Rectal smooth muscle tissue (tissue), 1 donor: ENCODE measurements around the gene PAQR8.

Experiments used
- H3K27ac ChIP-seq: one replicate; pipeline ENCODE4 v1.7.0; 2013; ENCODE audit warnings: low read depth, low read length, inconsistent platforms
- H3K27me3 ChIP-seq: one replicate; pipeline ENCODE4 v1.7.0; 2013; ENCODE audit warnings: low read length; ENCODE audit not compliant: control insufficient read depth, insufficient read depth
- H3K36me3 ChIP-seq: one replicate; pipeline ENCODE4 v1.7.0; 2013; ENCODE audit warnings: low read length; ENCODE audit not compliant: control insufficient read depth, insufficient read depth
- H3K4me1 ChIP-seq: one replicate; pipeline ENCODE4 v1.7.0; 2013; ENCODE audit warnings: low read length; ENCODE audit not compliant: control insufficient read depth, insufficient read depth
- H3K4me3 ChIP-seq: one replicate; pipeline ENCODE4 v1.7.0; 2013; ENCODE audit warnings: low read length
- H3K9ac ChIP-seq: one replicate; pipeline ENCODE4 v1.7.0; 2013; ENCODE audit warnings: low read length

PAQR8 gene, protein sequence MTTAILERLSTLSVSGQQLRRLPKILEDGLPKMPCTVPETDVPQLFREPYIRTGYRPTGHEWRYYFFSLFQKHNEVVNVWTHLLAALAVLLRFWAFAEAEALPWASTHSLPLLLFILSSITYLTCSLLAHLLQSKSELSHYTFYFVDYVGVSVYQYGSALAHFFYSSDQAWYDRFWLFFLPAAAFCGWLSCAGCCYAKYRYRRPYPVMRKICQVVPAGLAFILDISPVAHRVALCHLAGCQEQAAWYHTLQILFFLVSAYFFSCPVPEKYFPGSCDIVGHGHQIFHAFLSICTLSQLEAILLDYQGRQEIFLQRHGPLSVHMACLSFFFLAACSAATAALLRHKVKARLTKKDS

DNA sequence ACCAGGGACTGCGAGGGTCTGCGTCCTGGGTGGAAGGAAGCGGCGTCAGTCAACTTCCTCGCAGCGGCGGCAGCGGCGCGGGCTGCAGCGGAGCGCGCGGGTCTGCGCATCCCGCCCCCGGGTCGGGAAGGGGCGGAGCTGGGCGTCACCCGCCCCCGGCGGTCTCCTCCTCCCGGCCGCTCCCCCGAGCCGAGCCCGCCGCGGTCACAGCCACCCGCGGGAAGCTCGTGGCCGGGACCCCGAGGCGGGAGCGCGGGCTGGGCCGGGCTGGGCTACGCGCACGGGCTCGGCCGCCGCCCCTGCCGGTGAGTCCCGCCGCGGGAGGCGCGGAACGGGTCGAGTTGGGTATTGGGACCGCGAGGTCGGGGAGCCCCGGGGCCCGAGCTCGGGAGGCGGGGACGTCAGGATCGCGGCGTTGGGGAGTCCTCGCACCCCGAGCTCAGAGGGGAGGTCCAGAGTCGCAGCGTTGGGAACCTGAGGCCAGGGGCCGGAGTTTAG, at the start of gene PAQR8:
Gene PAQR8, plus strand, starts transcription at position 207 of the 498 bp plus-strand sequence. CDS start 41,063 bp downstream, outside the sequence.
- no peaks in the 10 kb centered on the region for H3K36me3 ChIP-seq
- no peaks in the 10 kb centered on the region for H3K27me3 ChIP-seq
- peak within 1 kb of the TSS; percentile 89 for H3K27ac ChIP-seq
- H3K4me1 ChIP-seq: peaks cover 23% of the 10 kb centered on the region
- H3K4me3 ChIP-seq: peak within 1 kb of the TSS; percentile 93
- H3K9ac ChIP-seq: peak within 1 kb of the TSS; percentile 76

DNA sequence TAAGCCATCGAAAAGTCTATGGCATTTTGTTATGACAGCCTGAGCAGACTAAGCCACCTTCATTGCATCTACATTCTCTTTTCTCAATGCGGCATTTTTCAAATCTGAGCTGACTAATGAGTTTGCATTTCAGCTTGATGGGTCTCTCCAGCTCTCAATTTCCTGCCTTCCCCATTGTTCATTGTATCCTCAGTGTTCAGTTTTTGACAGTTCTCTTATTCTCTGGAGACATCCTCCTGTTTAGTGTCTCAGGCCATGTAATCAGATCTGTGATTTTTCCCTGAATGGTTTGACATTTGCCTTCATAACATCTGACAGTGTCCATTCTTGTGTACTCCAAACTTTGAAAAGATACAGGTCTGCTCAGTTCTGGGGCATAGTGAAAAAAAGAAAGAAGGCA, 49.5 kb upstream of the PAQR8 start:
- no peaks in the 10 kb centered on the region for H3K36me3 ChIP-seq
- H3K4me1 ChIP-seq: no peaks in the 10 kb centered on the region
- H3K27me3 ChIP-seq: no peaks in the 10 kb centered on the region
- no peak overlapping the region for H3K9ac ChIP-seq
- H3K4me3 ChIP-seq: no peak overlapping the region
- H3K27ac ChIP-seq: no peak overlapping the region

GRCh38 chr6:52314752-52315151, 47.2 kb upstream of the PAQR8 start:
- Histone ChIP-seq H3K9ac (no peak overlapping the region), H3K36me3 (no peaks in the 10 kb centered on the region)

GRCh38 chr6:52317211-52317610, 44.7 kb upstream of the PAQR8 start:
- Histone ChIP-seq H3K4me3 (no peak overlapping the region), H3K27ac (no peak overlapping the region), H3K36me3 (no peaks in the 10 kb centered on the region), H3K9ac (no peak overlapping the region), H3K4me1 (no peaks in the 10 kb centered on the region), H3K27me3 (no peaks in the 10 kb centered on the region)

More at GRCh38 chr6:52314752-52315151, 47.2 kb upstream of the PAQR8 start:
- Histone ChIP-seq H3K27ac (no peak overlapping the region), H3K4me3 (no peak overlapping the region), H3K4me1 (no peaks in the 10 kb centered on the region), H3K27me3 (no peaks in the 10 kb centered on the region)

DNA sequence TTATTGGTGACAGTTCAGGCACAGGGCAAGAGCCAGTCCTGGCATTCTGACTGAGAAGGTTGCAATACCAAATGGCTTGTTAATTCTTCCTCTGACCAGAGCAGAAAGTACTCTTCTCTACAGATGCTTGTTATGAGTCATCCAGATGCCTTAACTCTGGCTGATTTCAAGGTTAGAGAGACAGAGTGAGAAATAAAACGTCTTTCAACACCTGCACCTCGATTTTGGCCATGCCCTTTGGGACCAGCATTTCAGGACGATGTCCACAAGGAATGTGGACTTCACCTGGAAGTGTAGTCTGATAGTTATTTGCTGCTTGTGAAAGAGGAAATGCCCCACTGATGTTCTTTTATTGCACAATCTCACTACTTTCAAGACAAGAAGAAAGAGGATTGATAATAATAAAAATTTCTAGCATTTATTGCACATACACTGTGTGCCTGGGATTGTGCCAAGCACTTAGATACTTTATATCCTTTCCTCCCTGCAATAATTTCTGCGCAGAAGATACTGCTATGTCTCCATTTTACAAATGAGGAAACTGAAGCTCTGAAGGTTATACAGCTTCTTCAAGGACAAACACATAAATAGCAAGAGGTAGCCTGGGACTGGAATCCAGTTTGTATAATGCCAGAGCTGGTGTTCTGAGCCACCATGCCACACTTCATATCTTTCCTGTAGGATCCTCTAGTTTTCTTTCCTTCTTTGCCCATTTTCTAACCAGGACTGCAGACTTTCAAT, 43.9 kb upstream of the PAQR8 start:
- Histone ChIP-seq H3K4me3 (no peak overlapping the region), H3K9ac (no peak overlapping the region), H3K27me3 (no peaks in the 10 kb centered on the region), H3K27ac (no peak overlapping the region), H3K36me3 (no peaks in the 10 kb centered on the region), H3K4me1 (no peaks in the 10 kb centered on the region)

DNA sequence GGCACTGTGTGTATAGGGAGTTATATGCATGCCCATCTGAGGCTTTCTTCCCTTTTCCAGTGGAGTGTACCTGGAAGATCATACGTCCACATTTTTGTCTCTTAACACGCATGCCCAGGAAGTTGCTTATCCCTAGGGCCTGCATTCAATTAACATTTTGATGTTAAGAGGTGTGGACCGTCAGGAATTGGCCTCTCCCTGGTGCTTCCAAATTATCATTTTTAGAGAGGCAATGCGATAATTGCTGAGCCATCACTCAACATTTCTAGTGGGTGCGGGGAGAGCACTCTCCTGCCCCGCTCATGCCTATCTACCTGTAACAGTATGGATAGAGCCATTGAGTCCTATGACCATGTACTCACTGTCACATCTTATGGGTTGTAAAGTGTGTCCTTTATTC, 37.8 kb upstream of the PAQR8 start:
- Histone ChIP-seq H3K27ac (no peak overlapping the region), H3K27me3 (no peaks in the 10 kb centered on the region), H3K4me1 (no peaks in the 10 kb centered on the region), H3K9ac (no peak overlapping the region), H3K4me3 (no peak overlapping the region), H3K36me3 (no peaks in the 10 kb centered on the region)

DNA sequence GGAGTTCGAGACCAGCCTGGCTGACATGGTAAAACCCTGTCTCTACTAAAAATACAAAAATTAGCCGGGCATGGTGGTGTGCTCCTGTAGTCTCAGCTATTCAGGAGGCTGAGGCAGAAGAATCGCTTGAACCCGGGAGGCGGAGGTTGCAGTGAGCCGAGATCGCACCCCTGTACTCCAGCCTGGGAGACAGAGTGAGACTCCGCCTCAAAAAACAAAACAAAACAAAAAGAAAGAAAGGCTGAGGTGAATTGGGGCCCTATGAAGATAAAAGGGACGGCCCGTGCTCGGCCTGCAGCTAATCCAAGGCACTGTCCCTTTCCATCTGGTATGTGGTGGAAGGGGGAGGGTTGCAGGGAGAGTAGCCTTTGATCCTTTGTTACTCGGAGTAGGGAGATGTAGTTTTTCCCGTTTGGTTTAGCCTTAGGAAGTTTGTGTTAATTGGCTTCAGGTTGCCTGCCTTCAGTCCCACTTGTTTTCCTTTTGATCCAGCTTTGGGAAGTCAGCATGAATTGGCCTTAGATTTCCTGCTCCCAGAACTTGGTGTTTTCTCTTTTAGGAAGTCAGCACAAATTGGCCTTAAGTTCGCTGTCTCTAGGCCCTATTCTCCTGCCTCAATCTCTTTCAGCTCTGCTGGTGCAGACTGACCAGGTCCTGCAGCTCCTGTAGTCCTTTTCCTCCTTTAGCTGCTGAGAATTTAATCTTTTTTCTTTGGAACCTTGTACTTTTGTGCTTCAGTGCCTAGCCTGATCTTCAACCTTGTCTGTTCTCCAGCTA, 36.1 kb upstream of the PAQR8 start:
- no peak overlapping the region for H3K9ac ChIP-seq
- H3K36me3 ChIP-seq: no peaks in the 10 kb centered on the region
- H3K27me3 ChIP-seq: no peaks in the 10 kb centered on the region
- no peak overlapping the region for H3K27ac ChIP-seq
- no peak overlapping the region for H3K4me3 ChIP-seq
- H3K4me1 ChIP-seq: no peaks in the 10 kb centered on the region

- no peak overlapping the region for H3K4me3 ChIP-seq
- no peaks in the 10 kb centered on the region for H3K27me3 ChIP-seq
- no peak overlapping the region for H3K27ac ChIP-seq
- no peaks in the 10 kb centered on the region for H3K36me3 ChIP-seq
- H3K4me1 ChIP-seq: no peaks in the 10 kb centered on the region
- no peak overlapping the region for H3K9ac ChIP-seq
Observed at GRCh38 chr6:52326540-52327364, 35.2 kb upstream of the PAQR8 start.

DNA sequence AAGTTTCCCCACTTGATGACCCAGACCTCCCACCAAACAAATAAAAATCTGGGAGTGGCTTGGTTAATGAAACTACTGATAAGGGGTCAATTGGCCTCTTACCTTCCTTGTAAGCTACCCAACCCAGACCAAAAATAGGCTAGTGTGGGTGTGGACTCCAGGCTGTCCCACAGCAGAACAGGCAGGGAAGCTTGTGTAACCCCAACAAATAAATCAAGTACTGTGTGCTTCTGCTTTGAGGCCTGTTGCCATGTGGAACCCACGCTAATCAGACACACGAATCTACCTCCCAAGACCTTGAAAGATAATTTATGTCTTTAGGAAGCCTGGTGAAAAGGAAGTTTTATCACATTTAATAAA, 33.7 kb upstream of the PAQR8 start:
- H3K4me3 ChIP-seq: no peak overlapping the region
- no peaks in the 10 kb centered on the region for H3K4me1 ChIP-seq
- H3K36me3 ChIP-seq: no peaks in the 10 kb centered on the region
- H3K27ac ChIP-seq: no peak overlapping the region
- H3K9ac ChIP-seq: no peak overlapping the region
- no peaks in the 10 kb centered on the region for H3K27me3 ChIP-seq

DNA sequence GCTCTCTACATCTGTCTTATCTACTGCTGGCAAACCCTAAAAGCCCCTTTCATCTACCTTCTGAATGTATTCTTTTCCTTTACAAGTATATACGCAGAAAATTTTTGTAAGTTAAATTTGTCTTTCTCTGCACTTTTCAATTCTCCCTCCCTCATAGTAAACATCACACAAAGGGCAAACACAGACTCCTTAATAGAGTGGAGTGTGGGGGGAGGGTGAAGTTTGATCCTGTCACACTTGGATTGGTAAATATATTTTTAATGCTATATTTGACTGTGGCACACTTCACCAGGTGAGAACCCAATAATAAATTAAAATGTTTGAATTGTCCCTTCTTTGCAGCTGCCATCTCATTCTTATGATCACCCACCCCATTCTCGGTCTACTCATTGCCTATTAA, 33.2 kb upstream of the PAQR8 start:
- Histone ChIP-seq H3K4me1 (no peaks in the 10 kb centered on the region), H3K27ac (no peak overlapping the region), H3K4me3 (no peak overlapping the region), H3K36me3 (no peaks in the 10 kb centered on the region), H3K9ac (no peak overlapping the region), H3K27me3 (no peaks in the 10 kb centered on the region)

- no peak overlapping the region for H3K9ac ChIP-seq
Observed at GRCh38 chr6:52330470-52330869, 31.5 kb upstream of the PAQR8 start.

More at GRCh38 chr6:52330470-52330869, 31.5 kb upstream of the PAQR8 start:
- Histone ChIP-seq H3K27ac (no peak overlapping the region), H3K27me3 (no peaks in the 10 kb centered on the region), H3K4me1 (no peaks in the 10 kb centered on the region), H3K4me3 (no peak overlapping the region), H3K36me3 (no peaks in the 10 kb centered on the region)
